CD4-positive, alpha-beta T cell (primary cell): Measurements from ENCODE around the gene FMO2. TPM values are rescaled to one million over a fixed set of nuclear protein-coding genes. Genes with fewer than 3 reads are reported as not detected.
"Not testable (repeated sequence)": the region's sequence is repeated elsewhere in the genome, so short reads cannot be mapped to it uniquely, and the experiment has no call there.

Experiments used
- ATAC-seq: fragments of 200-7000 bp; cut with Tn5 transposase; one replicate; pipeline ENCODE4 v1.10.0; 2022; ENCODE audit warnings: mild to moderate bottlenecking; ENCODE audit not compliant: poor library complexity
- CTCF ChIA-PET: fragments of 350-600 bp; sonication (Branson Sonifier 250); formaldehyde crosslinking; loops from one replicate; lab custom pipeline; 2021; ENCODE audit warnings: antibody characterized with exemption, inconsistent platforms; lab: Charles Lee
- POLR2A ChIA-PET: fragments of 350-600 bp; sonication (Branson Sonifier 250); formaldehyde crosslinking; loops from one replicate; lab custom pipeline; 2021; ENCODE audit warnings: antibody characterized with exemption, inconsistent platforms; lab: Charles Lee
- DNase-seq, 14 experiments: peaks; one replicate each; pipeline ENCODE4 v3.0.0-alpha.2; 2013 to 2020; ENCODE audit warnings: mixed read lengths in 2 of 14
- H3K27ac ChIP-seq, 2 donors: one replicate each; pipeline versions ENCODE4 v1.5.1 to v1.7.0; 2013; ENCODE audit warnings: low read length in 2 of 2, low read depth in 1 of 2, mild to moderate bottlenecking in 1 of 2
- H3K27me3 ChIP-seq, 2 experiments: 1 replicate in 1 of 2; 2 replicates in 1 of 2; pipeline versions ENCODE4 v1.6.1 to v1.7.0; 2013; ENCODE audit warnings: low read length in 2 of 2, control low read depth in 1 of 2, mild to moderate bottlenecking in 1 of 2, moderate library complexity in 1 of 2; ENCODE audit not compliant: insufficient read depth in 2 of 2, control insufficient read depth in 1 of 2
- H3K36me3 ChIP-seq: one replicate; pipeline ENCODE4 v1.6.1; 2013; ENCODE audit warnings: low read length, control low read depth; ENCODE audit not compliant: insufficient read depth
- H3K4me1 ChIP-seq: one replicate; pipeline ENCODE4 v1.6.1; 2013; ENCODE audit warnings: low read length, control low read depth; ENCODE audit not compliant: insufficient read depth
- H3K4me3 ChIP-seq: one replicate; pipeline ENCODE4 v1.5.1; 2013; ENCODE audit warnings: mild to moderate bottlenecking, low read length, moderate library complexity
- H3K9me3 ChIP-seq, 2 experiments: 1 replicate in 1 of 2; 2 replicates in 1 of 2; pipeline versions ENCODE4 v1.6.1 to v1.7.0; 2013; ENCODE audit warnings: low read length in 2 of 2, mild to moderate bottlenecking in 2 of 2, control low read depth in 1 of 2, moderate library complexity in 1 of 2; ENCODE audit not compliant: control insufficient read depth in 1 of 2, insufficient read depth in 1 of 2
- H3K27ac Mint-ChIP-seq: one replicate; pipeline ENCODE4 v1.8.0; 2020; ENCODE audit warnings: mixed read lengths
- H3K27me3 Mint-ChIP-seq: one replicate; pipeline ENCODE4 v1.8.0; 2021; ENCODE audit warnings: mixed read lengths
- H3K36me3 Mint-ChIP-seq: one replicate; pipeline ENCODE4 v1.8.0; 2021; ENCODE audit warnings: low read depth, mixed read lengths
- H3K4me1 Mint-ChIP-seq: one replicate; pipeline ENCODE4 v1.8.0; 2021; ENCODE audit warnings: low read depth, mixed read lengths
- H3K4me3 Mint-ChIP-seq: one replicate; pipeline ENCODE4 v1.8.0; 2020; ENCODE audit warnings: mild to moderate bottlenecking, mixed read lengths
- H3K9me3 Mint-ChIP-seq: one replicate; pipeline ENCODE4 v1.8.0; 2020; ENCODE audit warnings: mixed read lengths
- CTCF ChIP-seq: fragments of 200-600 bp; IDR thresholded peaks from one replicate; pipeline ENCODE4 v1.8.0; 2022; ENCODE audit warnings: antibody characterized with exemption, mild to moderate bottlenecking
- intact Hi-C, 2 experiments: fragments of 100-400 bp; cut with DNase I in 1 of 2; cut with micrococcal nuclease in 1 of 2; formaldehyde crosslinking; loops; one replicate each; pipeline versions ENCODE4 v1.15.1 to v1.9.0; 2023 to 2025; cut with DNase I, micrococcal nuclease
- total RNA-seq, 174 experiments: library from RNA in 2 of 174; stranded (reverse) in 2 of 174; gene quantifications; one replicate each; pipeline ENCODE4 v1.2.3 and lab custom pipeline; 2021 to 2026

The FMO2 gene
- total RNA-seq, 2 experiments from 2014 or later, result not detected

GRCh38 chr1:171221665-171222591 lies 36.8 kb downstream of the FMO2 start:
- TF ChIP-seq CTCF, result no peak
- Mint-ChIP-seq H3K36me3 (no peaks in the 10 kb centered on the region), H3K27ac (no peak overlapping the region), H3K9me3 (no peaks in the 10 kb centered on the region), H3K4me3 (no peak overlapping the region), H3K27me3 (peaks cover 10% of the 10 kb centered on the region), H3K4me1 (no peaks in the 10 kb centered on the region)
- H3K4me3 ChIP-seq, result no peak overlapping the region
- ATAC-seq (no peak), DNase-seq (no peak)
- CTCF ChIA-PET, result no interaction called here
- H3K9me3 ChIP-seq, result no peaks in the 10 kb centered on the region
- no peaks in the 10 kb centered on the region for H3K36me3 ChIP-seq
- intact Hi-C loops, result loop anchor here in 1 of 2 experiments (5.0 kb wide), 1 partner anchor 75 kb away; no protein-coding TSS in a partner anchor
- peaks cover 4 to 8% of the 10 kb centered on the region in 2 experiments for H3K27me3 ChIP-seq
- POLR2A ChIA-PET, result no interaction called here
- H3K27ac ChIP-seq, result no peak overlapping the region
- H3K4me1 ChIP-seq, result no peaks in the 10 kb centered on the region

GRCh38 chr1:171222936-171223335 lies 37.8 kb downstream of the FMO2 start:
- ATAC-seq (no peak), DNase-seq (no peak)
- no peaks in the 10 kb centered on the region for H3K9me3 Mint-ChIP-seq
- no peaks in the 10 kb centered on the region for H3K4me1 Mint-ChIP-seq
- H3K27ac Mint-ChIP-seq, result no peak overlapping the region
- no peaks in the 10 kb centered on the region for H3K36me3 Mint-ChIP-seq
- Histone ChIP-seq H3K27me3 (peaks cover 0 to 4% of the 10 kb centered on the region in 2 experiments), H3K27ac (no peak overlapping the region), H3K9me3 (no peaks in the 10 kb centered on the region), H3K4me1 (no peaks in the 10 kb centered on the region), H3K4me3 (no peak overlapping the region), H3K36me3 (no peaks in the 10 kb centered on the region)
- H3K4me3 Mint-ChIP-seq, result no peak overlapping the region
- TF ChIP-seq CTCF, result no peak
- POLR2A ChIA-PET, result no interaction called here
- H3K27me3 Mint-ChIP-seq, result peaks cover 9% of the 10 kb centered on the region
- intact Hi-C loops, result loop anchor here in 1 of 2 experiments (5.0 kb wide), 1 partner anchor 74 kb away; no protein-coding TSS in a partner anchor
- CTCF ChIA-PET, result no interaction called here

GRCh38 chr1:171224257-171224656 lies 39.2 kb downstream of the FMO2 start:
- H3K9me3 Mint-ChIP-seq, H3K27me3 Mint-ChIP-seq, DNase-seq, POLR2A ChIA-PET, H3K4me3 ChIP-seq, H3K27ac ChIP-seq, H3K36me3 Mint-ChIP-seq, ATAC-seq, H3K27me3 ChIP-seq, H3K27ac Mint-ChIP-seq, CTCF ChIA-PET, H3K4me1 ChIP-seq, H3K36me3 ChIP-seq, H3K4me1 Mint-ChIP-seq, H3K4me3 Mint-ChIP-seq, H3K9me3 ChIP-seq: not testable (repeated sequence)
- intact Hi-C loops, result loop anchor here in 1 of 2 experiments (5.0 kb wide), 1 partner anchor 73 kb away; no protein-coding TSS in a partner anchor
